ENCODE measurements around the gene ARHGAP11B.
A peak's percentile ranks its signal among the peaks of the same experiment; 100 is the strongest.
"Not testable (repeated sequence)": the region's sequence is repeated elsewhere in the genome, so short reads cannot be mapped to it uniquely, and the experiment has no call there.

The ARHGAP11B gene

DNA sequence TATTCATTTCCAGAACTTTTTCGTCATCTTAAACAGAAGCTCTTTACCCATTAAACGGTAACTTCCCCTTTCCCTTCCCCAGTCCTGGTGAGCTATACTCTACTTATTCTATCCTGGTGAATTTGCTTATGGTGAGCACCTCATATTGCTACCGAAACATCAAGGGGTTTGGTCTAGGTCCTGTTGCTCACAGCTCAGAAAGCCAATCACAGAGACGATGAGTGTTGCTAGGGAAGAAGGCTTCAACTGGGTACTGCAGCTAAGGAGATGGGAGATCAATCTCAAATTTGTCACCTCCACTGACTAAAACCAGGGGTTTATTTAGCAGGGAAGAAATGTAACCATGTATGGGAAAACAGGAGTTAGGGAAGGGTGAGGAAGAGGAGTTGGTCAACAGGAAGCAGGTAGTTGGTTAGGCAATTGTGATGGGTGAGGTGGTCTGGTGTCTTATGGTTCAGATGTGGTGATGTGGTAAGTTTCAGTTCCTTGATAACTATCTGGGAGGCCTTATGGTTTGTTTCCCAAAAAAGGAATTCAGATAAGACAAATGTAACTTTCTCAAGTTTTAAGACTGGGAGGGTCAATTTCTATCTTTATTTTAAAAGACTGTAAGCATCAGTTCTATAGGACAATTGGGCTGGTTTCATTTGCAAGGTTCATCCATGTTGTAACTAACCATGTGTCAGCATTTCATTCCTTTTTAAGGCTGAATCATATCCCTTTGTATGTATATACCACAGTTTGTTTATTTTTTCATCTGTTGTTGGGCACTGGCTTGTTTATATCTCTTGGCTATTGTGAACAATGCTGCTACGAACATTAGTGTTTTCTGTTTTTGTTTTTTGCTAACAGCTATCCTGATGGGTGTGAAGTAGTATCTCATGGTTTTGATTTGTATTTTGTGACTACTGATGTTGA is 24.3 kb downstream of the ARHGAP11B start:
- intact Hi-C loops (cut with DNase I; ENCODE audit: low total_unique reads) = no loop called here
- no peaks in the 10 kb centered on the region for H3K4me1 ChIP-seq
- H3K36me3 ChIP-seq (ENCODE audit: low read depth, missing control alignments) = no peaks in the 10 kb centered on the region
- DNase-seq = no peak
- H3K4me3 ChIP-seq = no peak overlapping the region
- no peak for TF ChIP-seq POLR2A (IDR thresholded peaks at IDR 0.05)
- TF ChIP-seq, protein P1, sequence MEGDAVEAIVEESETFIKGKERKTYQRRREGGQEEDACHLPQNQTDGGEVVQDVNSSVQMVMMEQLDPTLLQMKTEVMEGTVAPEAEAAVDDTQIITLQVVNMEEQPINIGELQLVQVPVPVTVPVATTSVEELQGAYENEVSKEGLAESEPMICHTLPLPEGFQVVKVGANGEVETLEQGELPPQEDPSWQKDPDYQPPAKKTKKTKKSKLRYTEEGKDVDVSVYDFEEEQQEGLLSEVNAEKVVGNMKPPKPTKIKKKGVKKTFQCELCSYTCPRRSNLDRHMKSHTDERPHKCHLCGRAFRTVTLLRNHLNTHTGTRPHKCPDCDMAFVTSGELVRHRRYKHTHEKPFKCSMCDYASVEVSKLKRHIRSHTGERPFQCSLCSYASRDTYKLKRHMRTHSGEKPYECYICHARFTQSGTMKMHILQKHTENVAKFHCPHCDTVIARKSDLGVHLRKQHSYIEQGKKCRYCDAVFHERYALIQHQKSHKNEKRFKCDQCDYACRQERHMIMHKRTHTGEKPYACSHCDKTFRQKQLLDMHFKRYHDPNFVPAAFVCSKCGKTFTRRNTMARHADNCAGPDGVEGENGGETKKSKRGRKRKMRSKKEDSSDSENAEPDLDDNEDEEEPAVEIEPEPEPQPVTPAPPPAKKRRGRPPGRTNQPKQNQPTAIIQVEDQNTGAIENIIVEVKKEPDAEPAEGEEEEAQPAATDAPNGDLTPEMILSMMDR (IDR thresholded peaks at IDR 0.05) = no peak
- no peak overlapping the region for H3K27ac ChIP-seq
- H3K9me3 ChIP-seq = no peaks in the 10 kb centered on the region
- 89 to 92% methylated on average over 5 of the region's 5 CpGs for WGBS, 2 donors
- H3K27me3 ChIP-seq = no peaks in the 10 kb centered on the region

- DNase-seq; H3K27ac ChIP-seq; H3K4me1 ChIP-seq; H3K27me3 ChIP-seq; H3K4me3 ChIP-seq; H3K9me3 ChIP-seq; H3K36me3 ChIP-seq (ENCODE audit: low read depth, missing control alignments): not testable (repeated sequence)
- WGBS, 2 donors = 50 to 75% methylated on average over 1 of the region's 1 CpG
- TF ChIP-seq, protein P1 (IDR thresholded peaks at IDR 0.05) = peak in 1 of 3 experiments; percentile 31
- intact Hi-C loops (cut with DNase I; ENCODE audit: low total_unique reads) = loop anchor here (10.0 kb wide), 1 partner anchor 474 kb away; no protein-coding TSS in a partner anchor
Measured at GRCh38 chr15:30661154-30661553, 35.2 kb downstream of the ARHGAP11B start.

GRCh38 chr15:30669621-30670020 is 43.7 kb downstream of the ARHGAP11B start:
- not testable (repeated sequence) for DNase-seq
- intact Hi-C loops (cut with DNase I; ENCODE audit: low total_unique reads) = loop anchor here (10.0 kb wide), 1 partner anchor 465 kb away; no protein-coding TSS in a partner anchor

GRCh38 chr15:30670056-30670455 is 44.1 kb downstream of the ARHGAP11B start:
- Histone ChIP-seq H3K27me3 (no peaks in the 10 kb centered on the region), H3K4me1 (no peaks in the 10 kb centered on the region), H3K36me3 (ENCODE audit: low read depth, missing control alignments) (no peaks in the 10 kb centered on the region), H3K9me3 (no peaks in the 10 kb centered on the region), H3K4me3 (no peak overlapping the region), H3K27ac (no peak overlapping the region)
- DNase-seq = no peak
- WGBS, 2 donors = 72 to 74% methylated on average over 2 of the region's 2 CpGs
- no peak for TF ChIP-seq POLR2A (IDR thresholded peaks at IDR 0.05)
- TF ChIP-seq, protein P1 (IDR thresholded peaks at IDR 0.05) = no peak
- intact Hi-C loops (cut with DNase I; ENCODE audit: low total_unique reads) = no loop called here

More at GRCh38 chr15:30669621-30670020, 43.7 kb downstream of the ARHGAP11B start:
- WGBS, 2 donors = 81 to 91% methylated on average over 4 of the region's 4 CpGs
- not testable (repeated sequence) for H3K27me3 ChIP-seq; H3K36me3 ChIP-seq (ENCODE audit: low read depth, missing control alignments); H3K27ac ChIP-seq; H3K4me3 ChIP-seq; H3K9me3 ChIP-seq; H3K4me1 ChIP-seq

DNA sequence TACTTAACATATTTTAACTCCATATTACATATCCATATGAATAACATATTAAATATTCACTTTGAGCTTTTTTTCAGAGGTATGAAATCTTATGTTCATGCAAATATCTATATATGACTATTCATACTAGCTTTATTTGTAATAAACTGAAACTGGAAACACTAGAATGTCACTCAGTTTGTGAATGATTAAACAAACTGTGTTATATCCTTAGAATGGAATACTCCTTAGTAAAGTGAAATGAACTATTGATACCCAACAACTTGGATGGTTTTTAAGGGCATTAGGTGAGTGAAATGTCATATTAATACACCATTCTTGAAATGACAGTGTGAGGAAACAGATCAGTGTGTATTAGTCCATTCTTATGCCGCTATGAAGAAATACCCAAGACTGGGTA is 45.4 kb downstream of the ARHGAP11B start:
- WGBS, 2 donors = 93% methylated on average over 1 of the region's 1 CpG
- DNase-seq = no peak

More for the DNA sequence above, 45.4 kb downstream of the ARHGAP11B start:
- intact Hi-C loops (cut with DNase I; ENCODE audit: low total_unique reads) = no loop called here
- H3K27ac ChIP-seq = no peak overlapping the region
- H3K27me3 ChIP-seq = no peaks in the 10 kb centered on the region
- no peaks in the 10 kb centered on the region for H3K36me3 ChIP-seq (ENCODE audit: low read depth, missing control alignments)
- TF ChIP-seq POLR2A (IDR thresholded peaks at IDR 0.05) = no peak
- TF ChIP-seq, protein P1 (IDR thresholded peaks at IDR 0.05) = no peak
- no peak overlapping the region for H3K4me3 ChIP-seq
- no peaks in the 10 kb centered on the region for H3K4me1 ChIP-seq
- no peaks in the 10 kb centered on the region for H3K9me3 ChIP-seq
